NCI-H1694 (cell line): ENCODE results near the gene CORIN.

Source experiments
- DNase-seq: peaks from one replicate; lab custom pipeline; 2025; lab: John Stamatoyannopoulos, UW

CORIN gene, protein sequence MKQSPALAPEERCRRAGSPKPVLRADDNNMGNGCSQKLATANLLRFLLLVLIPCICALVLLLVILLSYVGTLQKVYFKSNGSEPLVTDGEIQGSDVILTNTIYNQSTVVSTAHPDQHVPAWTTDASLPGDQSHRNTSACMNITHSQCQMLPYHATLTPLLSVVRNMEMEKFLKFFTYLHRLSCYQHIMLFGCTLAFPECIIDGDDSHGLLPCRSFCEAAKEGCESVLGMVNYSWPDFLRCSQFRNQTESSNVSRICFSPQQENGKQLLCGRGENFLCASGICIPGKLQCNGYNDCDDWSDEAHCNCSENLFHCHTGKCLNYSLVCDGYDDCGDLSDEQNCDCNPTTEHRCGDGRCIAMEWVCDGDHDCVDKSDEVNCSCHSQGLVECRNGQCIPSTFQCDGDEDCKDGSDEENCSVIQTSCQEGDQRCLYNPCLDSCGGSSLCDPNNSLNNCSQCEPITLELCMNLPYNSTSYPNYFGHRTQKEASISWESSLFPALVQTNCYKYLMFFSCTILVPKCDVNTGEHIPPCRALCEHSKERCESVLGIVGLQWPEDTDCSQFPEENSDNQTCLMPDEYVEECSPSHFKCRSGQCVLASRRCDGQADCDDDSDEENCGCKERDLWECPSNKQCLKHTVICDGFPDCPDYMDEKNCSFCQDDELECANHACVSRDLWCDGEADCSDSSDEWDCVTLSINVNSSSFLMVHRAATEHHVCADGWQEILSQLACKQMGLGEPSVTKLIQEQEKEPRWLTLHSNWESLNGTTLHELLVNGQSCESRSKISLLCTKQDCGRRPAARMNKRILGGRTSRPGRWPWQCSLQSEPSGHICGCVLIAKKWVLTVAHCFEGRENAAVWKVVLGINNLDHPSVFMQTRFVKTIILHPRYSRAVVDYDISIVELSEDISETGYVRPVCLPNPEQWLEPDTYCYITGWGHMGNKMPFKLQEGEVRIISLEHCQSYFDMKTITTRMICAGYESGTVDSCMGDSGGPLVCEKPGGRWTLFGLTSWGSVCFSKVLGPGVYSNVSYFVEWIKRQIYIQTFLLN

DNA sequence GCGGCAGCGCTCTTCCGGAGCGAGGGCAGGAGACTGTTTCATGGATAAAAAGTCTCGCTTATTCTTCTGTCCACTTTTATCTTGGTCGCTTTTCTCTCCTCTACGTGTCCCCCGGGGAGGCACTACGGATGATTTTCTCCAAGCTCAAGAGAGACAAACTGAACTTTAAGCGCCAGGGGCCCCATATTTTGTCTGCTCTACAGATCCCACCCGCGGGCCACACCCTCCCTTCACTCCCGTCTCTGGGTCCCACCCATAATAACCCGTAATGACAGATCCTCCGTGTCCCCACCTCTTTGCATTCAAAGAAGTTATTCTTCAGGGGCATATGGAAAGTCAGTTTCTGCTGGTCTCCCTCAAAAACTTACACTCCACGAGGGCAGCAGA, at the start of gene CORIN:
CORIN (minus strand) TSS at position 160 of the 387 bp plus-strand sequence; CDS start at position 42, 118 bp downstream.
- DNase-seq: no peak

DNA sequence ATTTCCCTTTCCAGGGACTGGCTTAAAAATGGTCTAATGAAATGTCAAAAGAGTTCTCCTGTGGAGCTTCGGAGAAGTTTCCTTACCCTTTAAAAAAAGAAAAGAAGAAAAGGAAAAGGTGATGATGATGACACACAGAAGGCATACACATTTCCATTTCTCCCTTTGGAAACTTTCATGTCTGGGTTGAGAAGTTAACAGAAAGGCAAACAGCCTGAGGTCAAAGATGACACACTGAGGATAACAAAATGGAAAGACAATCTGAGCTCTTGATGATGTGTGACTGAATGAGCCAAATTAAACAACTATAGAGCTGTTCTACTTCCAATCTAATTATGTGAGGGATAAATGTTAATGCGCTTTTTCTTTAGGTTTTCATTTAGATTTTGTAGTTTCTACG, 44.4 kb upstream of the CORIN start:
- no peak for DNase-seq

DNA sequence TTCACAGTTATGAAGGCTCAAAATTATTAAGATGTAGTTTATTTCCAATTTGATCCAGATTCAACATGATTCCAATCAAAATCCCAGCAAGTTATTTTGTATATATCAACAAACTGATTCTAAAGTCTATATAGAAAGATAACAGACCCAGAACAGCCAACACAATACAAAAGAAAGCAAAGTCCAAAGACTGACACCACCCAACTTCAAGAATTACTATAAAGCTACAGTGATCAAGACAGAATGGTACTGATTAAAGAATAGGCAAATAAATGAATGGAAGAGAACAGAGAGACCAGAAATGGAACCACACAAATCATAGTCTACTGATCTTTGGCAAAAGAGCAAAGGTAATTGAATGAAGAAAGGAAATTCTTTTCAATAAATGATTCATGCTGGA, 41.6 kb upstream of the CORIN start:
- no peak for DNase-seq

DNA sequence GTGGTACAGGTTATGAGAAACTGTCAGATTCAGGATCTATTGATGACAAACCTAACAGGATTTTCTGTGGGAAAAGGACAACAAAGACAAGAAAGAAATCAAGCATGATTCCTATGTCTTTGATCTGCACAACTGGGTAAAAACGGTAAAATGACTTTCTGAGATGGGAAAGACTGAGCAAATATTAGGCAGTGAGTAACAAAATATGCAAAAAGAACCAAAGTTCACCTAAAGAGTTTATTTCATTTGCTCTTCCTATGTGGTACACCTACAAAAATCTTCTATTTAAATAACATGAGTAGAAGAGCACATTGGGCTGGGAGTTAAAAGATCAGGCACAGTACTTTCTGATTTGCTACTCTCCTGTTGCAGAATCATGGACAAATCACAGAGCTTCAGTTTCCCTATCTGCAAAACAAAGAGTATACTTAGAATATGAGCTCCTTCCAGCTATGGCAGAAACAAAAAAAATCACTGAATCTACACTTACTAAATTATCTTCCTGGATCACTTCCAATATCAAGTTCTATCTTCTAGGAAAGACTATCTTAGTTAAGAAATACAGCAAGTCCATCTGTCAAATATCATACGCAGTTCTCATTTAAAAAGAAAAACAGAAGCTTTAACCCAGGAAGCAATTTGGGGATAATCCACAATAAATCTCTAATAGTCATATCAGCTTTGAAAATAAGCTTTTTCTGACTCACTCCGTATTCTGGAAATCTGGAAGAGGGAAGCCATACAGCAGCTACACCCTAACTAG, 39.1 kb upstream of the CORIN start:
- no peak for DNase-seq

DNA sequence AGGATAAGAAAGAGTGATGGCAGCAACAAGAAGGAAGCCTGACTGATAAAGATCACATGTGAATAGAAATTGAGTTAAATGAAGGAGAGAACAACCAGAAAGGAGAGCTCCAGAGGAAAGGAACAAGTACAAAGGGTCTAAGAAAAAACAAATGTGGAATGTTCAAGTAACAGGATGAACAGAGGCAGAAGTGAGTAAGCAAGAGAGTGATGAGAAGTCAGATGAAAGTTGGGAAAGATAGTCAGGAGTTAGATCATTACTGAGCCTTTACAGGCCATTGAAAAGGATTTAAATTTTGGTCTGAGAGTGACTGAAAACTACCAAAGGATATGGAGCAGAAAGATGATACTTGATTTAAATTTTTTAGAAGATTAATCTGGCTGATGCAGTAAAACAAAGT, 38.4 kb upstream of the CORIN start:
- DNase-seq: no peak

DNA sequence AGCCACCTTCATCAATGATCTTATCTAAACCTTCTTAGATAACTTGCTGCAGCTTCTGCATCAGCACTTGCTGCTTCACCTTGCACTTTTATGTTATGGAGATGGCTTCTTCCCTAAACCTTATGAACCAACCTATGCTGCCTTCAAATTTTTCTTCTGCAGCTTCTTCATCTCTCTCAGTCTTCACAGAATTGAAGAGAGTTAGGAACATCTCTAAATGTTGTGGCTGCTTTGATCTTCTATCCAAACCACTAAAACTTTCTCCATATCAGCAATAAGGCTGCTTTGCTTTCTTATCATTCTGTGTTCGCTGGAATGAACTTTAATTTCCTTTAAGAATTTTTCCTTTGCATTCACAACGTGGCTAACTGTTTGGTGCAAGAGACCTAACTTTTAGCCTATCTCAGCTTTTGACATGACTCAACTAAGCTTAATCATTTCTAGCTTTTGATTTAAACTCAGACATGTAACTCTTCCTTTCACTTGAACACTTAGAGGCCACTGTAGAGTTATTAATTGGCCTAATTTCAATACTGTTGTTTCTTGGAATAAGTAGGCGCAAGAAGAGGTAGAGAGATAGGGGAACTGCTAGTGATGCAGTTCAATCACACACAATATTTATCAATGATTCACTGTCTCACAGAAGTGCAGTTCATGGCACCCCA, 36.1 kb upstream of the CORIN start:
- no peak for DNase-seq

DNA sequence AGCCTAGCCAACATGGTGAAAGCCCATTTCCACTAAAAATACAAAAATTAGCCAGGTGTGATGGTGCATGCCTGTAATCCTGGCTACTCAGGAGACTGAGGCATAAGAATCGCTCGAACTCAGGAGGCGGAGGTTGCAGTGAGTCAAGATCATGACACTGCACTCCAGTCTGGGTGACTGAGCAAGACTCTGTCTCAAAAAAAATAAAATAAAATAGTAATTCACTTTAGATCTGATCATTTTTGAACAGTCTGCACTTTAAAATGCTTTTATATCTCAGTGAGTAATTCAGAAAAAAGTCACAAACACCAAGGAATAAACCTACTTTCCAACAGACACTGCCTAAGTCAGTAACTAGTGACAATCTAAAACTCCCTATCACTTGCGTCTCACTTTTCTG, 25.6 kb upstream of the CORIN start:
- no peak for DNase-seq

DNA sequence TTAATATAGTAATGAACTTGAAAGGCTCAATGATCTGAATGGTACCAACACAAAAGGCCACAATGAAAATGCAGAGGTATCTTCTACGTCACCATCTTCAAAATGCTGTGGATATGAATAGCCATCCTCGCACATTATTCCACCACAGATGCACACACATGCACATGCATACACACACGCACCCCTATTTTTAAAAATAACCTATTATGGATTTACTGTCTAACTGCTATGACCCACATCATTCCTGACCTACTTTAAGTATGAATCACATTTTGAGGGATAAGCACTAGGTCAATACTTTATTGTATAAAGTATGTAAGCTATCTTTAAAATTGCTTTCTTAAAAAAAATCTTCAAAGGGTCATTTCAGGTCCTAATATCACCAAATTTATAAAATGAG, 24.4 kb upstream of the CORIN start:
- DNase-seq: no peak

DNA sequence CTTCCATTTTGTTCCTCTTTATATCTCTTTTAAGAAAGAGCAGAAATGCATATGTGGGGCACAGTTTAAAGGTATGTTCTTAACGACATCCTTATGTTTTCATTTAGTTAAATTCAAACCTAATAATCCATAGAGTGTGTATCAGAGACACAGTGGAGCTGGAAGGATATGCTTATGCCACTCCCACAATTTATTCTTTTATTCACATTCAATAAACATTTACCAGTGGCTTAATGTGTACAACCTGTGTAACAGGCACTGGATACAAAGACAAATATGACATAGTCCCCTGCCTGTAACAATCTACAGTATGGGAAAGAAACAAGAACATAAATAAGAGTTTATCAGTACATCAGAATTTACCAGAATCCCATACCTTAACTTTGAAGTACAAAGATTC, 22.4 kb upstream of the CORIN start:
- DNase-seq: no peak

DNA sequence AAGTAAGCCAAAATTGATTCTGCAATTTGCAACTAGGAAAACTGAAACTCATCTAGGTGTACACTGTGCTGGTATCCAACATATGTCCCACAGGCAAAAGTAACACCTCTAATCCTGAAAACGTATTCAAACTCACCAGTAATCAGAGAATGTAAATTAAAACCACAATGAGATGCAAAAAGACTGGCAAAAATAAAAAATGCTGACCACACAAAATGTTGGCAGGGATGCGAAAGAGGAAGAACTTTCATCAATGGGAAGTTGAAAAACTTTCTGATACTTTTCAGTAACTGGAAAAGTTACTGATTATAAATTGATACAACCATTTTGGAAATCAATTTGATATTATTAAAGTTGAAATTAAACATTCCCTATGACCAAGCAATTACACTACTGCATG, 20.1 kb upstream of the CORIN start:
- DNase-seq: no peak

DNA sequence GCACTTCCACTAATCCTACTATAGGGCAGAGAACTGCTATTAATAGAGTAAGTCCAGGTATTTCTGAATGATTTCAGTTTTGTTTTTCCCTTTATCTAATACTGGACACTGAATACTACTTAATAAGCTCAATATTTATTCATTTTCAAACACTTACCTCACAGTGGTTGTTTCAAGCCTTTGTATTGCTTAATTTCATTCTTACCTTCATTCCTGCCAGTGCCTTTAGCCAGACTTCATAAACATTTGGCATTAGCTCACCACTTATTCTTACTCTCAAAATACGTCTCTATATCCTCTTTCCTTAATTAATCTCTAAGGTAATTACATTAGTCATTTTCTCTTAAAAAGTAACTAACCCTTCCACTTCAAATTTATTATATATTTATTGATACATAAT, 18.8 kb upstream of the CORIN start:
- no peak for DNase-seq

DNA sequence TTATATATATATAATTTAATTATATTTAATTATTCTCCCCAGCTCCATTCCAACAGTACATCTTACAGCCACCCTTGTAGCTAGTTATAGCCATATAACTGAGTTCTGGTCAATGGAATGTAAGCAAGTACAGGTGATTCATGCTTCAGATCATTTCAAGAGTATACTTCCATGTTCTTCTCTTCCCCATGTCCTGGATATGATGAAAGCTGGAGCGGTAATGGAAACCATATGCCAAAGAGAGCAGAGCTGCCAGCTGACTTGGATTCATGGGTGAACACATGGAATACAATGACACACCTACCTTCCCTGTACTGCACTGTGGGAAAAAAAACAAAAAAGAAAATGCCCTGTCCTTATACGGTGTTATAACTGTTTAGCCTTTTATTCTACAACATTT, 17.5 kb upstream of the CORIN start:
- no peak for DNase-seq

DNA sequence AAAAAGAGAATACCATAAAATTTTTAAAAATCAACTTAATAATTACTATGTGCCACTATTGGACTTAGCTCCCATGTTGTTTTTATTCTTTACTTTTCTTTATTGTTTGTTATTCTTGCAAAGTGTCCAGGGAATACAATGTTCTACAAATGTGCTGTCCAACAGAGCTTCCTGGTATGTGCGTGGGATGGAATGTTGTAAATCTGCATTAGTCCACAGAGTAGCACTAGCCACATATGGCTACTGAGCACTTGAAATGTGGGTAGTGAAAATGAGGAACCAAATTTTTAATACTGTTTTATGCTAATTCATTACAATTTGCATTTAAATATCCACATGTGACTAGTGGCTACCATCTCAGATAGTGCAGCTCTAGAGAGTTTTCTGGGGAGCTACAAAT, 14.3 kb upstream of the CORIN start:
- no peak for DNase-seq

DNA sequence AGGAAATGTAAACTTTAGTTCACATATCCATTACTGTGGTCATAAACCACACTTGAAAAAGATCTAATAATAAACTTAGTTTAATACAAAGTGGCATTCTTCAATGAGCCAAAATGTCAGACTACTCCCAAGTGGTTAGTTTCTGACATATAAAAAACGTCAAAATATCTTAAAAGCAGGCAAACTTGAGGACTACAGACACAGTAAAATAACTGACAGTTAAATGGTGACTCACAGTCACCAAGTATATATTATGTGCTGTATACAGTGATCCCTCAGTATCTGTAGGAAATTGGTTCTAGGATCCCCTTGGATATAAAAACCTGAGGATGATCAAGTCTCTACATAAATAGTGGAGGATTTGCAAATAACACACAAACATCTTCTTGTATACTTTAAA, 11.6 kb upstream of the CORIN start:
- DNase-seq: no peak

DNA sequence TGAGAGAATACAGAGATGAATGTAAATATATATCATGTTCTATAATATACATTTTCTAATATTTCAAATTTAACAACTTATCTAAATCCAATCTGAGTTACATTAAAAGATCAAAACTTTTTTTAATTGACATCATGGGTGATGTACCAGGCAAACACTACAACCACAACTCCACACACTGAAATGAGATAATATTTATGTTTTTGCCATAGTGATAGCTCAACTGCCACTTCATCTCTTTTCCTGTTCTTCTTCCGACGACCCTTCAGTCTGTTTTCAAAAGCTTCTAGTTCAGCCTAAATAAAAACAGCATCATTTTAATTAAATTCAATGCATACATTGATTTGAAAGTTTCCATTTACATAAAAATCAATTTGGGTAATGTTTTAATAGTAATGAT, 10.2 kb upstream of the CORIN start:
- no peak for DNase-seq

DNA sequence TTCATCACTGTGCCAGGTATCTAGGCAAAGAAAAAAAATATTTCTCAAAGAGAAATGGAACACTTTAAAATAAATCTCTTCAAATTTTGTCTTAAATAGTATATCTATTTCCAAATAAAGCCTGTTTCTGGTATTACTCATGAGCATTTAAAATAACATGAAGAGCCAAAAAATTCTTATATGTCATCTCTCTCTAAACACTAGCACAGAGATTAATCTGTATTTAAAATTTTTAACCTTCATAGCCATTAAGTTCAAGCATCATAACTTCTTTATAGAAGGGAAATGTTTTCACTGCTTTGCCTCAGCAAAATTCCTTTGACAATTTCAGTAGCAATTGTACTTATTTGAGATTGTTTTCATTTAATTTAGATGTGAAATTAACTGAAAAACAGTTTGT, 5.1 kb upstream of the CORIN start:
- DNase-seq: no peak

DNA sequence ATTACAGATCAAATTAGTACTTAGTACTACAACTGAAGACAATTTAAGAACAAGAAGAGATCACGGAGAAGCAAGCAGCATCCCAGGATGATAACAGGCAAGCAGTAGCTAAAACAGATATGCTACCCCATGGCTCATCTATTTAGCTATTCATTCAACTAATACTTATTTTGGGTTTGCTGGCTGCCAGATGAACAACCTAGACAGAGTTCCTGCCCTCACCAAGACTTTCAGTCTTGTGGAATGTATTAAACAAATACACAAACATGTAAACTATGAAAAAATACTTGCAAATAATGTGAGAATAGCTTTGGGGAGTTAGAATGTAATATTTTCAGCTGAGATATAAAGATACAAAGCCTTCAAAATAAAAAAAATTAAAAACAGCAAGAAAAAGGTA, 2.4 kb upstream of the CORIN start:
- no peak for DNase-seq

DNA sequence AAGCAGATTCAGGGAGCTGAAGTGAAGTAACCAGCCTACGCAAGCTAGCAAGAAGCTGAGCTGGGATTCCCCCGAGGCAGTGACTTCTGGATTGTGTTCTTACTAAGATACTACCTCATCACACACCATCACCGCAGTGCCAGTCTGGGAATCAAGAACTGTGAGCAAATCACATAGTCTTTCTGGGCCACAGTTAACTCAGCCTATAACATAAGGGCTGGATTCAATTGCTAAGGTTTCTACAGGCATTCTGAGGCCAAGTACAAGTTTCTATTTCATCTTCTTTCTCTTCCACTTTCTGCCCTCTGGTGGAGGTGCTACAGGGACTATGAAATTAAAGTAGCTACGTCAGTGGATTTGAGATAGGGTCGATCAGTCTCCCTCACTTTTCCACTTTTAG, 1.4 kb upstream of the CORIN start:
- no peak for DNase-seq

DNA sequence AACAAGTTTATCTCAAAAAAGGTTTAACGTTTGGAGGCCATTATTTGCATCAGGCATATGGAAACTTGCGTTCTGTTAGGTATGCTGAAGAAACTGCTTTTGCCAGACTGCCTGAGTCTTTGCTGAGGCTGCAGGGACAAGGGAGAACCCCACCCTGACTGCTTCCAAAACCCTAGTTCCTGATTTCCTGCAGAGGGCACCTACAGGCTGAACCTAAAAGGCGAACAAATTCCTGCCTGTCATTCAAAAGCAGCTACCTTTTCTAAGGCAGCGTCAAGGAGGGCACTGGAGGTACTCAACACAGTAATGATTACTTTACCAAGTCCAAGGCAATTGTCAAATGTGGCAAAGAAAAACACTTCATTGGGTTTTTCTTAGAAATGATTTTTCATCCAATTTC, 578 bp upstream of the CORIN start:
- DNase-seq: no peak

DNA sequence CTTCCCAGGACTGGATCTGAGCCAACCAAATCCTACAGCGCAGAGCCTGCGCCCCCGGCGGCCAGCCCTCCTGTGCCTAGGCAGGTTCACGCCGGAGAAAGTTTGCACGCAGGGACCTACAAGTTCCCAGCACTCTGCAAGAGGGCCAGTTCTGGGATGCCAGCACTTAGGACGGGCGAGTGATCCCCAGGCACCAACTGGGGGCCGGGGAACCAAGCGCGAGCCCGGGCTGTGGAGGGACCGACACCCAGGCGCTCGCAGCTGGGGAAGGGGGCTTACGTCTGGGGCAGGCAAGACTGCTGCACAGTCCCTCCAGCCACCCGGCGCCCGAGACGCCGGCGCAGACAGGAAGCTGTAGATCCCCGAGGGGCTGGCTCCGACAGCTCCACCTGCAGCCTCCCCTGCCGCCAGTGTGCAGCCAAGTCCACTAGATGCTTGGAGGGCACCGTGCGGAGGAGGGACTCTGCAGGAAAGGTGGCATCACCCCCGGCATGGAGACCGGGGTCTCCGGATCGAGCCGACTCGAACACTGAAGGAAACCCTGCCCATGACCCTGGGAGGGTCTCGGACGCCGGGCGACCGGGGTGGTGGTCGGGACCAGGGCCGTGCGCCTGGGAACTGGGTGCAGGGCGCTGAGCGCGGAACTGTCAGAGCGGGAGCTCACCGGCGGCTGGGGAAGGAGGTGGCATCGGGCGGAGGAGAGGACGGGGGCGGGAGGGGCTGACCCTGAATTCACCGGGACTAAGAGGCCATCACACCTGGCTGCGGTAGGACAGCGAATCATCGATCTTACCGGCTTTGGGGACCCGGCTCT, 566 bp downstream of the CORIN start:
- no peak for DNase-seq

DNA sequence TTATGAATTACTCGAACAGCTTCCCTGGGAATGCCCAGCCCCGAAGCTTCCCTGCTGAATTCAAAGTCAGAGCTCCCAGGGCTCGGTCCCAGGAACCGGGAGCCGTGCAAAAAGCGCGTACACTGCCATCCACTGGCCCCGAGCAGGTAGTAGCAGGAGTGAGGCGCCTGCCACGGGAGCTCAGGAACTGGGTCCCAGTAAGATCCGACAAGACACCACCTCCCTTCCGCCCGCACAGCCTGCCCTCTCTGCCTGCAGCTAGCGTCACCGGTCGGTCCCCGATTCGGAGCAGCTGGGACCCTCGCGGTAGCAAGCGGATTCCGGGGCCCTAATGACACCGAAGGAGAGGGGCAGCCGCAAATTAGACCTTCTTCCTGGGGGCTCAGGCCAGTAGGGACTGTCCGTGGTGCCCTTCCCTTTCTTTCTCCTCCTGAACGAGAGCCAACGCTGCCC, 1.2 kb downstream of the CORIN start:
- peak; percentile 24 for DNase-seq
